ENCODE results near the gene MAG.

MAG gene

GRCh38 chr19:35310811-35311465 lies 19.0 kb downstream of the MAG start (continued):
- no peak for TF ChIP-seq ISL1 (CRISPR knock-in tag; IDR thresholded peaks at IDR 0.05)
- TF ChIP-seq BACH2 (CRISPR knock-in tag; IDR thresholded peaks at IDR 0.05; ENCODE audit: borderline replicate concordance): no peak
- TF ChIP-seq ESRRG (CRISPR knock-in tag; IDR thresholded peaks at IDR 0.05): no peak
- TF ChIP-seq ZNF565 (CRISPR knock-in tag; conservative IDR thresholded peaks at IDR 0.05; ENCODE audit: low read depth): no peak
- TF ChIP-seq OSR1 (CRISPR knock-in tag; IDR thresholded peaks at IDR 0.05): no peak
- TF ChIP-seq GLIS3 (CRISPR knock-in tag; IDR thresholded peaks at IDR 0.05): no peak
- no peak for TF ChIP-seq ARNTL (CRISPR knock-in tag; IDR thresholded peaks at IDR 0.05; ENCODE audit: borderline replicate concordance, low read depth)

- TF ChIP-seq CSRNP3 (CRISPR knock-in tag; IDR thresholded peaks at IDR 0.05): no peak
- no peak for TF ChIP-seq BACH2 (CRISPR knock-in tag; IDR thresholded peaks at IDR 0.05; ENCODE audit: borderline replicate concordance)
- TF ChIP-seq ISL1 (CRISPR knock-in tag; IDR thresholded peaks at IDR 0.05): no peak
- TF ChIP-seq ESRRG (CRISPR knock-in tag; IDR thresholded peaks at IDR 0.05): no peak
- TF ChIP-seq ZFP3 (CRISPR knock-in tag; IDR thresholded peaks at IDR 0.05): no peak
- no peak for TF ChIP-seq ARNTL (CRISPR knock-in tag; IDR thresholded peaks at IDR 0.05; ENCODE audit: borderline replicate concordance, low read depth)
- TF ChIP-seq PPARA (CRISPR knock-in tag; IDR thresholded peaks at IDR 0.05; ENCODE audit: borderline replicate concordance): no peak
- TF ChIP-seq GLIS3 (CRISPR knock-in tag; IDR thresholded peaks at IDR 0.05): no peak
- no peak for TF ChIP-seq TOX (CRISPR knock-in tag; IDR thresholded peaks at IDR 0.05; ENCODE audit: borderline replicate concordance)
- TF ChIP-seq OSR1 (CRISPR knock-in tag; IDR thresholded peaks at IDR 0.05): no peak
- no peak for TF ChIP-seq CSDC2 (CRISPR knock-in tag; IDR thresholded peaks at IDR 0.05)
- no peak for TF ChIP-seq ZNF8 (CRISPR knock-in tag; IDR thresholded peaks at IDR 0.05)
- TF ChIP-seq TCF4 (CRISPR knock-in tag; IDR thresholded peaks at IDR 0.05; ENCODE audit: borderline replicate concordance): no peak
- TF ChIP-seq CREB5 (CRISPR knock-in tag; IDR thresholded peaks at IDR 0.05; ENCODE audit: low read depth): no peak
- ATAC-seq: no peak
Measured at GRCh38 chr19:35311901-35312665, 20.1 kb downstream of the MAG start.

- TF ChIP-seq CREB5 (CRISPR knock-in tag; IDR thresholded peaks at IDR 0.05; ENCODE audit: low read depth): no peak
- no peak for TF ChIP-seq RARB (CRISPR knock-in tag; IDR thresholded peaks at IDR 0.05)
- TF ChIP-seq ZFP30 (CRISPR knock-in tag; IDR thresholded peaks at IDR 0.05): no peak
- TF ChIP-seq ZFP3 (CRISPR knock-in tag; IDR thresholded peaks at IDR 0.05): no peak
- TF ChIP-seq TCF4 (CRISPR knock-in tag; IDR thresholded peaks at IDR 0.05; ENCODE audit: borderline replicate concordance): no peak
- TF ChIP-seq ZC3H10 (CRISPR knock-in tag; IDR thresholded peaks at IDR 0.05): no peak
- TF ChIP-seq ESRRG (CRISPR knock-in tag; IDR thresholded peaks at IDR 0.05): no peak
- no peak for TF ChIP-seq TSHZ2 (CRISPR knock-in tag; IDR thresholded peaks at IDR 0.05)
- no peak for TF ChIP-seq TOX (CRISPR knock-in tag; IDR thresholded peaks at IDR 0.05; ENCODE audit: borderline replicate concordance)
- TF ChIP-seq CSDC2 (CRISPR knock-in tag; IDR thresholded peaks at IDR 0.05): no peak
- no peak for TF ChIP-seq GLIS3 (CRISPR knock-in tag; IDR thresholded peaks at IDR 0.05)
- no peak for TF ChIP-seq SNAI2 (CRISPR knock-in tag; IDR thresholded peaks at IDR 0.05)
- no peak for TF ChIP-seq ZNF70 (CRISPR knock-in tag; IDR thresholded peaks at IDR 0.05)
- no peak for TF ChIP-seq BACH2 (CRISPR knock-in tag; IDR thresholded peaks at IDR 0.05; ENCODE audit: borderline replicate concordance)
- no peak for TF ChIP-seq PPARA (CRISPR knock-in tag; IDR thresholded peaks at IDR 0.05; ENCODE audit: borderline replicate concordance)
- TF ChIP-seq ZNF565 (CRISPR knock-in tag; conservative IDR thresholded peaks at IDR 0.05; ENCODE audit: low read depth): no peak
- ATAC-seq: no peak
Measured at GRCh38 chr19:35313587-35313986, 21.6 kb downstream of the MAG start.

Data from SK-N-SH treated with all-trans-retinoic acid at 6 μM for 48 hours (cell line).